IMR-90 (cell line): ENCODE results near the gene PRPF40B. TPM values are rescaled to one million over a fixed set of nuclear protein-coding genes. Genes with fewer than 3 reads are reported as not detected.

ENCODE experiments used
- ATAC-seq: fragments of 200-7000 bp; cut with Tn5 transposase; 2 replicates; pipeline ENCODE4 v1.9.1; 2020; ENCODE audit warnings: low read depth, mild to moderate bottlenecking, moderate library complexity
- BruUV-seq: library from RNA; stranded (reverse); fragments of 400-500 nt; replicated peaks from 2 replicates; lab custom pipeline; 2021; lab: Mats Ljungman, UMichigan
- CTCF ChIA-PET: fragments of 300-600 bp; formaldehyde crosslinking; extraction: SDS; loops from one replicate; lab custom pipeline; 2021; ENCODE audit warnings: antibody characterized with exemption; lab: Yijun Ruan, JAX
- POLR2A ChIA-PET: fragments of 300-600 bp; sonication (Branson Sonifier 250); formaldehyde crosslinking; loops from one replicate; lab custom pipeline; 2022; ENCODE audit warnings: antibody characterized with exemption; ENCODE audit not compliant: unreplicated experiment; lab: Charles Lee
- DNase-seq: peaks from one replicate; pipeline ENCODE4 v3.0.0; 2013
- H2AFZ ChIP-seq: replicated peaks from 2 replicates; pipeline ENCODE3; 2013; ENCODE audit warnings: low read length, mild to moderate bottlenecking; ENCODE audit not compliant: poor library complexity
- H2AK5ac ChIP-seq: 2 replicates; pipeline ENCODE4 v1.6.1; 2013; ENCODE audit warnings: low read depth, low read length, inconsistent platforms
- H2AK9ac ChIP-seq: replicated peaks from 2 replicates; pipeline ENCODE3; 2013; ENCODE audit warnings: mild to moderate bottlenecking, low read depth, low read length, moderate library complexity; ENCODE audit not compliant: poor library complexity
- H2BK120ac ChIP-seq: 2 replicates; pipeline ENCODE4 v1.6.1; 2013; ENCODE audit warnings: low read depth, low read length, inconsistent platforms
- H2BK15ac ChIP-seq: 3 replicates; pipeline ENCODE4 v1.6.1; 2013; ENCODE audit warnings: low read depth, low read length, inconsistent platforms
- H2BK20ac ChIP-seq: 2 replicates; pipeline ENCODE4 v1.6.1; 2013; ENCODE audit warnings: low read depth, mild to moderate bottlenecking, inconsistent platforms, low read length, moderate library complexity
- H2BK5ac ChIP-seq: 2 replicates; pipeline ENCODE4 v1.6.1; 2013; ENCODE audit warnings: mild to moderate bottlenecking, low read depth, low read length, inconsistent platforms; ENCODE audit not compliant: poor library complexity, severe bottlenecking
- H3K14ac ChIP-seq: replicated peaks from 2 replicates; pipeline ENCODE4 v1.6.1; 2013; ENCODE audit warnings: low read depth, low read length, inconsistent platforms
- H3K18ac ChIP-seq: 2 replicates; pipeline ENCODE4 v1.6.1; 2013; ENCODE audit warnings: low read depth, low read length, control low read depth
- H3K23ac ChIP-seq: 2 replicates; pipeline ENCODE4 v1.6.1; 2013; ENCODE audit warnings: low read depth, low read length, inconsistent platforms
- H3K27ac ChIP-seq: 2 replicates; pipeline ENCODE4 v1.5.1; 2013; ENCODE audit warnings: mild to moderate bottlenecking, control low read depth, low read length; ENCODE audit not compliant: insufficient read depth
- H3K27me3 ChIP-seq: 2 replicates; pipeline ENCODE4 v1.6.1; 2013; ENCODE audit warnings: low read length; ENCODE audit not compliant: control insufficient read depth, insufficient read depth
- H3K36me3 ChIP-seq: 2 replicates; pipeline ENCODE4 v1.6.1; 2013; ENCODE audit warnings: low read length, mixed read lengths; ENCODE audit not compliant: control insufficient read depth, insufficient read depth
- H3K4ac ChIP-seq: 2 replicates; pipeline ENCODE4 v1.6.1; 2013; ENCODE audit warnings: low read depth, low read length, inconsistent platforms
- H3K4me1 ChIP-seq: 2 replicates; pipeline ENCODE4 v1.6.1; 2013; ENCODE audit warnings: low read length, mixed read lengths; ENCODE audit not compliant: control insufficient read depth, insufficient read depth
- H3K4me2 ChIP-seq: 2 replicates; pipeline ENCODE4 v1.6.1; 2013; ENCODE audit warnings: low read depth, mild to moderate bottlenecking, control low read depth, low read length, moderate library complexity
- H3K4me3 ChIP-seq: 2 replicates; pipeline ENCODE4 v1.5.1; 2013; ENCODE audit warnings: low read depth, mild to moderate bottlenecking, control low read depth, low read length, moderate library complexity; ENCODE audit not compliant: insufficient read depth
- H3K56ac ChIP-seq: 2 replicates; pipeline ENCODE4 v1.6.1; 2013; ENCODE audit warnings: low read length, inconsistent platforms; ENCODE audit not compliant: insufficient read depth; ENCODE audit errors: extremely low read depth
- H3K79me1 ChIP-seq, 2 experiments: 2 replicates each; pipeline ENCODE4 v1.6.1; 2013; ENCODE audit warnings: low read length in 2 of 2, inconsistent platforms in 1 of 2, low read depth in 1 of 2
- H3K9ac ChIP-seq: 2 replicates; pipeline ENCODE4 v1.6.1; 2013; ENCODE audit warnings: low read depth, low read length, control low read depth
- H3K9me1 ChIP-seq: 2 replicates; pipeline ENCODE4 v1.6.1; 2013; ENCODE audit warnings: low read length, inconsistent platforms; ENCODE audit not compliant: insufficient read depth
- H3K9me3 ChIP-seq: 2 replicates; pipeline ENCODE4 v1.6.1; 2013; ENCODE audit warnings: low read length; ENCODE audit not compliant: control insufficient read depth, insufficient read depth
- H4K20me1 ChIP-seq: 2 replicates; pipeline ENCODE4 v1.6.1; 2013; ENCODE audit warnings: low read length, inconsistent platforms; ENCODE audit not compliant: insufficient read depth
- H4K5ac ChIP-seq: 2 replicates; pipeline ENCODE4 v1.6.1; 2013; ENCODE audit warnings: mild to moderate bottlenecking, low read depth, low read length, control low read depth
- H4K8ac ChIP-seq, 2 experiments: 2 replicates each; pipeline ENCODE4 v1.6.1; 2013; ENCODE audit warnings: low read depth in 2 of 2, low read length in 2 of 2, control low read depth in 1 of 2, inconsistent platforms in 1 of 2
- H4K91ac ChIP-seq: 2 replicates; pipeline ENCODE4 v1.6.1; 2013; ENCODE audit warnings: low read depth, low read length, inconsistent platforms; ENCODE audit not compliant: insufficient read depth
- BHLHE40 ChIP-seq: fragments of 150-350 bp; IDR thresholded peaks from 2 replicates; pipeline ENCODE4 v1.6.1; 2016; ENCODE audit warnings: mild to moderate bottlenecking, low read depth, low read length
- CEBPB ChIP-seq: IDR thresholded peaks from 2 replicates; pipeline ENCODE4 v1.6.1; 2012; ENCODE audit warnings: low read depth, low read length, improper control_type of control experiment
- CHD1 ChIP-seq: IDR thresholded peaks from 2 replicates; pipeline ENCODE4 v1.6.1; 2012; ENCODE audit warnings: low read depth, low read length, improper control_type of control experiment
- CTCF ChIP-seq: conservative IDR thresholded peaks from 2 replicates; pipeline ENCODE4 v1.5.1; 2012; ENCODE audit warnings: mild to moderate bottlenecking, low read depth, low read length, improper control_type of control experiment
- ELK1 ChIP-seq: fragments of 150-350 bp; IDR thresholded peaks from 2 replicates; pipeline ENCODE4 v1.6.1; 2016; ENCODE audit warnings: low read depth, mild to moderate bottlenecking, low read length, moderate library complexity, borderline replicate concordance
- FOS ChIP-seq: fragments of 150-350 bp; IDR thresholded peaks from 2 replicates; pipeline ENCODE4 v1.6.1; 2016; ENCODE audit warnings: low read depth, low read length
- MAFK ChIP-seq: IDR thresholded peaks from 2 replicates; pipeline ENCODE4 v1.6.1; 2012; ENCODE audit warnings: low read depth, low read length, improper control_type of control experiment
- MAZ ChIP-seq: IDR thresholded peaks from 2 replicates; pipeline ENCODE4 v1.6.1; 2012; ENCODE audit warnings: low read depth, mild to moderate bottlenecking, low read length, improper control_type of control experiment, moderate library complexity, borderline replicate concordance
- MXI1 ChIP-seq: IDR thresholded peaks from 2 replicates; pipeline ENCODE4 v1.6.1; 2012; ENCODE audit warnings: low read depth, mild to moderate bottlenecking, low read length, moderate library complexity, borderline replicate concordance
- NFE2L2 ChIP-seq: fragments of 150-350 bp; IDR thresholded peaks from 2 replicates; pipeline ENCODE4 v1.6.1; 2016; ENCODE audit warnings: low read depth, mild to moderate bottlenecking, low read length
- POLR2A ChIP-seq: IDR thresholded peaks from 2 replicates; pipeline ENCODE4 v1.6.1; 2012; ENCODE audit warnings: mild to moderate bottlenecking, low read depth, low read length
- RAD21 ChIP-seq: IDR thresholded peaks from 2 replicates; pipeline ENCODE4 v1.6.1; 2012; ENCODE audit warnings: low read length, improper control_type of control experiment
- RCOR1 ChIP-seq: IDR thresholded peaks from 2 replicates; pipeline ENCODE4 v1.6.1; 2012; ENCODE audit warnings: mild to moderate bottlenecking, low read length, improper control_type of control experiment; ENCODE audit not compliant: insufficient replicate concordance
- RFX5 ChIP-seq: IDR thresholded peaks from 2 replicates; pipeline ENCODE4 v1.8.0; 2012; ENCODE audit warnings: low read depth, mild to moderate bottlenecking, low read length, moderate library complexity
- SMC3 ChIP-seq: fragments of 150-350 bp; IDR thresholded peaks from 2 replicates; pipeline ENCODE4 v1.6.1; 2016; ENCODE audit warnings: low read depth, mild to moderate bottlenecking, antibody characterized with exemption, low read length, moderate library complexity
- USF2 ChIP-seq: fragments of 150-350 bp; IDR thresholded peaks from 2 replicates; pipeline ENCODE4 v1.6.1; 2017; ENCODE audit warnings: mild to moderate bottlenecking, antibody characterized with exemption, low read length, low read depth
- WGBS, 2 experiments: methylation state at CpG; one replicate each; pipeline versions ENCODE4 v1.1.5 to v1.1.7; 2013; ENCODE audit warnings: missing lambda C conversion rate in 2 of 2; ENCODE audit not compliant: insufficient read length in 1 of 2; ENCODE audit errors: extremely low coverage in 2 of 2; 5-methylcytosine and 5-hydroxymethylcytosine counted together
- dilution Hi-C: fragments of 300-500 bp; cut with HindIII; formaldehyde crosslinking; loops from one replicate; pipeline ENCODE4 v1.14.3; 2018; ENCODE audit warnings: low sequenced_read_pairs; ENCODE audit not compliant: unreplicated experiment
- in situ Hi-C: fragments of 300-500 bp; cut with MboI; formaldehyde crosslinking; loops from 3 replicates; pipeline ENCODE4 v1.14.3; 2019; ENCODE audit warnings: low sequenced_read_pairs, inconsistent platforms, mixed read lengths
- intact Hi-C: fragments of 100-400 bp; cut with micrococcal nuclease; formaldehyde crosslinking; loops from 2 replicates; pipeline ENCODE4 v1.10.0; 2022
- polyA plus RNA-seq, 3 experiments: library from polyadenylated mRNA; depleted of rRNA; stranded (reverse); fragments of >200 nt; gene quantifications; 2 replicates each; pipeline ENCODE4 v1.2.3, GENCODE V29; 2012; ENCODE audit warnings: low replicate concordance in 1 of 3
- total RNA-seq: library from RNA; depleted of rRNA; stranded (reverse); fragments of >200 nt; gene quantifications from 2 replicates; pipeline ENCODE4 v1.2.3, GENCODE V29; 2012

The PRPF40B gene
- total and polyA plus RNA-seq, 2 of the 4 experiments (the other 2 are of a cell fraction): 5.0 to 11.8 TPM

GRCh38 chr12:49633703-49634345 lies 10.5 kb downstream of the PRPF40B start:
- Histone ChIP-seq H3K4me2 (no peak overlapping the region), H4K91ac (no peak overlapping the region), H3K4ac (no peak overlapping the region), H3K9me1 (no peaks in the 10 kb centered on the region), H3K27ac (no peak overlapping the region), H3K36me3 (peaks cover 19% of the 10 kb centered on the region), H3K18ac (no peak overlapping the region), H3K23ac (no peak overlapping the region), H4K8ac (no peak overlapping the region), H3K79me1 (peaks cover 0 to 3% of the 10 kb centered on the region in 2 experiments; a peak in 2 of 4 replicates), H2BK120ac (no peak overlapping the region), H2BK20ac (no peak overlapping the region), H3K4me1 (peaks cover 5% of the 10 kb centered on the region; the same call in 1 of the 2 replicates), H3K9ac (no peak overlapping the region), H3K9me3 (no peaks in the 10 kb centered on the region), H4K20me1 (peaks cover 3% of the 10 kb centered on the region; the same call in 1 of the 2 replicates), H2BK15ac (no peak overlapping the region), H4K5ac (no peak overlapping the region), H3K4me3 (no peak overlapping the region), H3K56ac (no peak overlapping the region), H2AK9ac (peak overlapping the region; percentile 33), H2BK5ac (no peak overlapping the region), H3K14ac (no peak overlapping the region), H2AK5ac (no peak overlapping the region), H2AFZ (no peak overlapping the region), H3K27me3 (no peaks in the 10 kb centered on the region)
- ChIA-PET CTCF (no interaction called here), POLR2A (no interaction called here)
- DNase-seq (no peak), ATAC-seq (no peak)
- dilution Hi-C loops (no loop called here), intact Hi-C loops (no loop called here), in situ Hi-C loops (no loop called here)
- no TSS peak for BruUV-seq
- no CpG with 5 or more reads among the region's 2 CpGs for WGBS, 2 experiments
- TF ChIP-seq USF2: no peak
- no peak for TF ChIP-seq RFX5
- TF ChIP-seq CHD1: no peak
- no peak for TF ChIP-seq CTCF
- no peak for TF ChIP-seq CEBPB
- no peak for TF ChIP-seq FOS
- no peak for TF ChIP-seq BHLHE40
- TF ChIP-seq MAFK: no peak
- TF ChIP-seq SMC3: no peak
- no peak for TF ChIP-seq RAD21
- no peak for TF ChIP-seq POLR2A
- no peak for TF ChIP-seq MAZ
- no peak for TF ChIP-seq NFE2L2
- TF ChIP-seq ELK1: no peak
- no peak for TF ChIP-seq MXI1
- no peak for TF ChIP-seq RCOR1
